HG03558 (cell line): ENCODE results near the gene UPB1.

Source experiments
- ATAC-seq: cut with Tn5 transposase; IDR thresholded peaks from one replicate; pipeline ENCODE4 v1.9.1; 2021; ENCODE audit warnings: moderate number of reproducible peaks; ENCODE audit not compliant: unreplicated experiment; ENCODE audit errors: extremely low read depth

UPB1 gene

DNA sequence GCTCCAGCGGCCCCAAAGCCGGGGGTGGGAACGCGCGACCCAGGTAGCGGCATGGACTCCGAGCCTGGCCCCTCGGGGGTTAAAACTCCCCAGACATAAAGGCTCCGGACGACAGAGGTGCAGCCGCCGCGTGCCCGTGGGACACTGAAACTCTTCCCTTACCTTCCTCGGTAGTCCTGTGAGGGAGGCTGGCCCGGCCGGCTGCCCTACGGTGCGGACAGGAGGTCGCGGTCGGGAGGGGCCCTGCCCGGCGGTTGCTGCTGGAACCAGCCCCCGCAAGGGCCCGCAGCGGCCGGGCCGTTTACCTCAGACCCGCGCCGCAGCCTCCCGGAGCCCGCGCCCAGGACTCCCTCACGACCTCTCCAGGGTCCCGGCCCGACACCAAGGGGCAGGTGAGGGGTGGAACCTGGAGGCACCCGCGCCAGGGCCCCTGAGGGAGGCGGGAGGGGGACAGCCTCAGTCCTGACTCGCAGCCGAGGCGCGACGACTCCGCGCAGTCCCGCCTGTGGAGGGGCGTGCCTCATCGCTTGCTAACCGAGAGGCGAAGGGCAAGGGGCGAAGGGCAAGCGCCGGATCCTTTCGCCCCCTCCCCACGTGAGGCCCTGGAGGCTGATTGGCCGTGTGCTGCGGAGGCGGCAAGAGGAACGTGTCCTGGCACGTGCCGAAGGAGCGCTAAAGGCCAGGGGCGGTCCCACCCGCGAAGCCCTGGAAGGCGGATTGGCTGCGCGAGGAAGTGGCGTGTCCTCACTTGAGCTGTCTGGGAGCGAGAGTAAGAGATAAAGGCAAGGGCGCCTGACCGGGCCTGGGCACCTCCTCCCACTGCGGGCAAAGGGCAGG lies at the start of gene UPB1:
Gene UPB1, plus strand, starts transcription at position 805 of the 837 bp plus-strand sequence. CDS start 72 bp downstream, outside the sequence.
- ATAC-seq = no peak

DNA sequence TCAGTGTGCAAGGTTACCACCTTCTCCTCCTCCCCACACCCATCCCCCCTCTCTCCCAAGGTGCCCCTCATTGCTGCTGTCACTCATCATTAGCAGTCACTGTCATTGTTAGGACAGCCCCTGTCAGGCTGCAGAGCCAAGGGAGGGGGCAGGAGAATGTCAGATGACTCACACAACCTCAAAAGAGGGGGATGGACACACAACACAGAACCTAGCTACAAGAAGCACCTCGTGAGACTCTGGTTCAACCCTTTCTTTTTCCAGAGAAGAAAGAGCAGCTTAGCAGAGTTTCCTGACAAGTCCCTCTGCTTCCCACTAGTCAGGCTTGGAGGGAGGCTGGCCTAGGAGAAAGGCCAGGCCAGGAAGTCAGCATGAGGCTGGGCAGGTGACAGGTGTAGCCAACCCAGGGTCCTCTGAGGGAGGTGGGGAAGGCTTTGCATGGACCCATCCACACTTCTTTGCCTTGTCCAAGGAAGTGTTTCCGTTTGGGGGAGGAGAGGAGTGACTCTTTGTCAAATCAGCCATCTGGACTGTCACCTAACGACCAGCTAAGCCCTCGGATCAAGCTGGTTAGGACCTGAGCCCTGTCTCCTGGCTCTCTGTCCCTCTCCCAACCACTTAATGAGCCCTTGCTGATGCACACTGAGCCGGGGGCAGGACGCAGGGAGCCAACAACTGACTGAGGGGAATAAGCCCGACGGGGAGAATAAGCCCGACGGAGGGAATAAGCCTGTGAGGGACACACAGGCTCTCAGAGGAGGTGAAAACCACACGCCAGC lies 49.5 kb upstream of the UPB1 start:
- ATAC-seq = no peak

DNA sequence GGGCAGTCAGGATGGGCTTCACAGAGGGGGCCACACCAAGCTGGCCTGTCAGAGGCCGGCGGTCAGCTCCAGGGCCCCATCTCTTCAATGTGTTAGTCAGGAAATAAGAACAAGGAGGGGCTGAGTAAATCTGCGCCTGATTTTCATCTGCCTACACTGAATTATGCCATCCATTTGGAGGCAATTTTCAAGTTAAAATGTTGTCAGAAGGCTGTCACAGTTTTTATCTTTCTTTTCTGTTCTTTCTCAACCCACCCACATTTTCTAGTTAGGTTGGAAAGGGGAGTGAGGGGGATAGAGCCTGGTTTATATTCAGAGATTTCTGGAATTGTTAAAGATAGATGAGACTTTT lies 48.9 kb upstream of the UPB1 start:
- ATAC-seq = no peak

DNA sequence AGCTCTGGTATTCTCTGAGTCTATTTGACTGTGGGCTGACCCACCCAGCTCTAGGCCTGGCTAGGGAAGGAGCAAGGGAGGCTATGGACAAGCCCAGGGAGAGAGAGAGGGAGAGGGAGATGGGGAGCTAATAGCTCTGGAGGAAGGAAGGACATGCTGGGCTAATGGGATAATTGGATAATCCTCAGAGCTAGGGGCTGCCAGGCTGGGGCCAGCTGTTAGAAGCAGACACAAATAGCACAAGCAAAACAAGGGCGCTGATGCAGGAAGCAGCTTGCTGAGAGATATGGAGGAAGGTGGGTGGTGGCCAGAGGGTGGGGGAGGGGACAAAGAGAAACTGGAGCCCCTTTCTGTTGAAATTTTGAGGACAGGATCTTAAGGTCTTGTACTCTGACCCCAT lies 44.5 kb upstream of the UPB1 start:
- ATAC-seq = no peak

DNA sequence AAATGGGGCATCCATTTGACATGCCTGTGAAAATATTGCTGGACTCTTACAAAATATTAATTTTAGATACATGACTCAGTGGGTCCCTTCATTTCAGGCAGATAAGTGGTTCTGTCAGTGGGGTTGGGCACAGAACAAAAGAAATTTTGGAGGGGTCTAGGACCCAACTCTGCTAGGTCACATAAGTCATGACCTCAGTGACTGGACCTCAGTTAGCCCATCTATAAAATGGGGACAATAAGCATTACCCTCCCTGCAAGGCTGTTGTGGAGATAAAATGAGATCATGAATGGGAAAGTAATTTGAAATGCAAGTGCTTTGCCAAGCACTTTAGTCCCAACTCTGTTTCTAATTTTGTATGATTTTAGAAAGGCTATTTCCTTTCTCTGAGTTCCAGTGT lies 44.0 kb upstream of the UPB1 start:
- ATAC-seq = no peak

DNA sequence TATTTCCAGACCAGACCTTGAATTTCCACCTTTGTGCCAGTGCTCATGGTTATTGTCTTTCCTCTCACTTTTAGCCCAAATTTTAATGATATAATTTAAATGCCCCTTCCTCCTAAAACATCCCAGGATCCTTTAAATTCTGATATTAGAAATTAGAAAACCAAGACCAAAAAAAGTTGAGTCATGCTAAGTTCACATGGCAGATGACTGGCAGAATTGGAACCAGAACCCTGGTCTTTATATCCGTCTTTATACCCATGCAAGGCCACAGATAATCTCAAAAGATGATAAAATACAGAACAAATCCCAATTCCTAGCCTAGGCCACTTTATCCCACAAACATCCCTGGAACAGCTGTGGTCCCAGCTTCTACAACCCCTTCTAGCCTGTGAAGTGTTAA lies 41.3 kb upstream of the UPB1 start:
- ATAC-seq = no peak

DNA sequence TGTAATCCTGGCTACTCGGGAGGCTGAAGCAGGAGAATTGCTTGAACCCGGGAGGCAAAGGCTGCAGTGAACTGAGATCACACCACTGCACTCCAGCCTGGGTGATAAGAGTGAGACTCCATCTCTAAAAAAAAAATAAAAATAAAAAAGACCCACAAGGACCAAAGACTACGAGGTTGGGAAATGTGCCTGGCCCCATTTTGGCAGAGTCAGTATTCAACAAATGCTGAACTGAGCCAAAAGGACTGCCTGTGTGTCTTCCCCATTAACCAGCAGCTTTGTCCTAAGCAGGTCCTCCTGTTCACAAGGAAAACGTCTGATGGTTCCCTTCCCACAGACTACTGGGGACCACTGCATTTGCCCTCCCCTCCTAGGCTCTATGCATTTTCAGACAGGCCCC lies 40.1 kb upstream of the UPB1 start:
- no peak for ATAC-seq

DNA sequence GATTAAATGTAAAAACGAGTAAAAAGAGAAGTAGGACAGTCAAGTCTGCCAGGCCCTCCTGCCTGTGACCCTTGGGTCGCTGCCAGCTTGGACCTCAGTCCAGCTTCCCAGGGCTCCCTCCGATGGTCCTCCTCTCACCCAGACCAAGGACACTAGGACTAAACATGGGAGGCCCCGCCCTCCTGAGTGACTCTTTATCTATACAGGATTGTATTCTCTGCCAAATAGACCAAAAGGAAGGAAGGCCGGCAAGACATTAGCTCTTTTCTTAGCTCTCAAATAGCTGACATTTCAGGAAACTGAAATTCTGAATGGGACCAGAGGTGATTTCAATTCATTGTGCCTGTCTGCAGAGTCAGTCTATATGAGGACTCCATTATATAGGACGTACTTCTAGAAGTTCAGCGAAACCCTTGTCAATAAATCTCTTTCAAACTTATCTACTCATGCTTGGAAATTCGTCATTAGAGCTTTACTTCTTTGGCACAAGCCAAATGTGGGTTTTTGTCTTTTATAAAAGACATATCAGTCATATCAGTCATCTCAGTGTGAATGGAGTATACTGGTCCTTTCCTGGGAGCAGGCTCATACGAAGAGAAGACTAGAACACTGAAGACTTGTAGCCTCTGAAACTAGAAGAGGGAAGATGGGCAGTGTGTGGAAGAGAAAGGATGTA lies 39.2 kb upstream of the UPB1 start:
- no peak for ATAC-seq

DNA sequence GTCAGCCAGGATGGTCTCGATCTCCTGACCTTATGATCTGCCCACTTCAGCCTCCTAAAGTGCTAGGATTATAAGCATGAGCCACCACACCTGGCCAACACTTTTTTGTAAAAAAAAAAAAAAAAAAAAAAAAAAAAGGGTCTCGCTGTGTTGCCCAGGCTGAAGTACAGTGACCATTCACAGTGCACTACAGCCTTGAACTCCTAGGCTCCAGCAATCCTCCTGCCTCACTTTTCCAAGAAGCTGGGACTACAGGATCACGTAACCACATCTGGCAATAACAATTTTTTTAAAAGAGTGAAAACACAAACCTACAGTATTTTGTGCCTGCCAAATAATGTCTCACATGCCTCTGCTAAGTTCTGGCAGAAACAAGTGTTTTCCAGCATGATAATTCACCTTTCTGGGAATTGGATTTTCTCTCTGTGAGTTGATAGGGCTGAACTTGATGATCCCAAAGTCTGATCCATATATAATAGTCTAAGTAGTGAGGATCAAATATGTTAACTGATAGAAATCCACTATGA lies 37.2 kb upstream of the UPB1 start:
- ATAC-seq = no peak

DNA sequence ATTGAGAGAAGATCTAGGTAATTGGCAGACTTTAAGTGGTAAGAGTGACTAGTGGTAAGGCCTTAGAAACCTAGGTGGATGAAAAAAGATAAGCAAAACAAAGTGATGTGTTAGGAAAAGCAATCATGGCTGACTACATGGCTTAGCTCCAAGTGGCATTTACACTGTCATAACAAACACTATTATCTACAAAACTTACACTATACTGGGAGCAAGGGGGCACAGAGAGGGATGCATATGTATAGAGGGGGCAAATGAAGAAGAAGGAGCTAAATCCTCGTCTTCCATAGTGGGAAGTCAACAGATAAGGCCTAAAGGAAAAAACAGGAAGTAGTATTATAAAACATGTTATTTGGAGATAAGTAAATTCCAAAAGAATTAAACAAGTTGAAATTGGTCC lies 35.2 kb upstream of the UPB1 start:
- ATAC-seq = no peak

DNA sequence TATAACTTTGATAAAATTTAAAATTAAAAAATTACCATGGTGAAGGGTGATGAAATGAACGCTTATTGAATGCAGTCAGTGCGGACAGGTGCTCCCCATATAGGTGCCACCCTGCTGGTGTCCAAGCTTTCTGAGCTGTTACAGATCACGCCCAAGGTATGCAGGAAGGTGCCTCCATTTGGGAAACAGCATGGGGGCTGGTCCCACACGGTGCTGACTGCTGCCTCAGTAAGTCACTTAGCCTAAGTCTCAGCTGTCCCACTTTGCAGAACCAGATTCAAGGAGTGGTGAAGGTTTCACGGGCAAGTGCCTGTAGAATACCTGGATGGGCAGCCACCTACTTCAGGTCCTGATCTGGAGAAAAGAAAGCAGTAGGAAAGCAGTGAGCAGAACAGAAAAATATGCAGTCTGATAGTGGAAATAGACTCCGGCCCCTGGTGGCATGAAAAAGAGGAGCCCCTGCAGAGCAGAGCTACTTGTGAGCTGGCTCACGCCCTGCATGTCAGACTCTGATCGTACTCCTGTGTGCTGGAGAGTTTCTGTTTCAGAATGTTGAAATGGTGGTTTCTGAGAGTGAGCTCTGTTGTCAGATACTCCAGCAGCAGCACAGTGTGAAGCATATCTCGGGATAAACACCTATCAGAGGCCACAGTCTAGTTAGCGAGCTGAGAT lies 34.6 kb upstream of the UPB1 start:
- no peak for ATAC-seq

DNA sequence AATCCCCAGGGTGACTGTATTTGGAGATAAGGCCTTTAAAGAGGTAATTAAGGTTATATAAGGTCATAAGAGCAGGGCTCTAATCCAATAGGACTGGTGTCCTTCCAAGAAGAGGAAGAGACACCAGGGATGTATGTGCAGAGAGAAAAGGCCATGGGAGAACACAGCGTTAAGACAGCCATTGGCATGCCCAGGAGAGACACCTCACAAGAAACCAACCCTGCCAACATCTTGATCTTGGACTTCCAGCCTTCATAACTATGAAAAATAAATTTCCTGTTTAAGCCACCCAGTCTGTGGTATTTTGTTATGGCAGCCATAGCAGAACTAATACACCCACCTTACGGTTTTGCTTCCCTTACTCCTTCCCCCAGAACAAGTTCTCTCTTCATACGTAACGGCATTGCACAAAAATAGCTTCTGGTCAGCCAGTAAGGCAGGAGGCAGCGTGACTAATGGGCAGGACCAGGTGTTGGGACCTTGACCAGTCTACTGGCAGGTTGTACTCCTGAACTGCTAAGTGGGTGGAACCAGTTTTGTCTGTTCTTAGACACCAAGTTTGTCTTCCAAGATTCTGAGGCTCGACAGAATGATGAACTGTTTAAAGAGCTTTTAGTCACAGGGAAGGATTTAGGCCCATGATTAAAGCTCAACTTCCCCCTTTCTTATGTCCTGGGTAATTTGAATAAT lies 31.9 kb upstream of the UPB1 start:
- ATAC-seq = no peak

DNA sequence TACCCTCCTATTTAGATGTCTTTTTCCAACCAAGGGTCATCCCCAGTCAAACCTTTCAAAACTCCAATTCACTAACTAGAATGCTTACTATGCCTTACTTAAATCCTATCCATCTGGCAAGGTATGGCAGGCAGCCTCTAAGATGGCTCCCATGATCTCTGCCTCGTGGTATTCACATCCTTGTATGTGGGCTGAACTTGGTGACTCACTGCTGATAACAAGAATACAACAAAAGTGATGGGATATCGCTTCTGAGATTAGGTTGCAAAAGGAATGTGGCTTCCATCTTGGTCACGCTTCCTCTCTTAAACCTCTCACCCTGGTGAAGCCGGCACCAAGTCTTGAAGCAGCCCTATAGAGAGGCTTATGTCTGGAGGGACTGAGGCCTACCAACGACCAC lies 29.6 kb upstream of the UPB1 start:
- ATAC-seq = no peak

DNA sequence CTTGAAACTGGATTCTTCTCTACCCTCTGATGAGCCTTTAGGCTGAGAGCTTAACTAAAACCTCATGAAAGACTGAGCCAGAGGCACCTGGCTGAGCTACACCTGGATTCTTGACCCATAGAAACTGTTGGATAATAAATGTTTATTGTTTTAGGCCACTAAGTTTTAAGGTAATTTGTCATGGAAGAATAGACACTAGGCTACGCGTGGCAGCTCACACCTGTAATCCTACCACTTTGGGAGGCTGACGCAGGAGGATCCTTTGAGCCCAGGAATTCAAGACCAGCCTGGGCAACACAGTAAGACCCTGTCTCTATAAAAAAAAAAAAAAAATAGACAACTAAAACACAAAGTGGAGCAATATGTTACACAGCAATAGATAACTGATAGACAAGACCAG lies 29.2 kb upstream of the UPB1 start:
- ATAC-seq = no peak

DNA sequence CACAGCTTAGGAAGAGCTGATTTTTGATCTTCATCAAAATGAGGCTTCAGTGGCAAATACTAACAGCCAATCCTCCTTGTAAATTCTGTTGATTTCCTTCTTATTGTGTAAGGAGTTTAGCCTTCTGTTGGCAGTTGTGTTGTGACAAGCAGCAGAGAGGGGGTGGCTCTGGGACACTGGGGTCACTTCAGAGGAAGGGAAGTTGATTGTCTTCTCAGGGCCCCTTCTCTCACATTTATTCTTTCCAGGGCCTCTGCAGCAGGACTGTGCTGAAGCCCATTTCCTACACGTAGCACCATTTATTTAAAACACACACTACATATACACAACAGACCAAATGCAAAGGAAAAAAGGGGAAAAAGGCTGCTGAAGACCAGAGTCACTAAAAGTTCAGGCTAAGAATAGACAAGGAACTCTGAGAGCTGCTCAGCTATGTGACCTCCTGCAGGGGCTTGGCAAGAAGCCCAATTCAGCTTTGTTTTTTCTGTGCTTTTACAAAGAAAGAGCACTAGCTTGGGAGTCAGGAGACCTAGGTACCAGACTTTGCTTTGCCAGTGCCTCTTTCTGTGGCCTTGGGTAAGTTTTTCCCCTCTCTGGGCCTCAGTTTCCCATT lies 28.3 kb upstream of the UPB1 start:
- ATAC-seq = no peak

DNA sequence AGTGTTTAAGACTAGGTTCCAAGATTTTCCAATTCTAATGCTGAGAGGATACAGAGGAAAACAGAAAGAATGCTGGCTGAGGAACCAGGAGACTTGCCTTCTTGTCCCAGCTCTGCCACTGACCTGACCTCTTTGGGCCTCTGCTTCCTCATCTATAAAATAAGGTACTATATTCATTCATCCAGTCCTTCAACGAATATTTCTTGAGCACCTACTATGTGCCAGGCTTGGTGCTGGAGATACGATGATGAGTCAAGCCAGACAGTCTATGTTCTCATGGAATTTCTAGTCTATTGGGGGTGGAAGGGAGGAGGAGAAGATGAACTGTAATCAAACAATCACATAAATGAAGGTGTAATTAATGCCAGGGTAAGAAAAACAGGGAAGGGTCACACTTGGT lies 27.8 kb upstream of the UPB1 start:
- ATAC-seq = no peak

DNA sequence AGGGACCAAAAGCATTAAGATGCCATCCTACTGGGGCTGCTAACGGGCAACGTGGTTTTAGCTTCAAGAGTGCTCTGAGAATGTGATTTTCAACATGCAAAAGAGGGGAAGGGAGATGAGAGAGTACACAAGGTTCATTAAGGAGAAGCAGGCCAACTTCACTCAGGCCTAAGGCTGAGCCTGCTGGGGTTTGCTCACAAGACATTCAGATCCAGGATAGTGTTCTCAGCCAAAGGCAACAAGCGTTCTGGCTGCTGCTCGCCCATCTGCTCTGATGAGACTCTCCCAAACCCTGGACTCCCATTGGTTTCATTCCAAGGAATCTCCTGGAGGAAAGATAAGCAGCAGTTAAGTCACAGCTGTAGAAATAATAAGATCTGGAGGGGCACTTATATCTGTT lies 23.6 kb upstream of the UPB1 start:
- ATAC-seq = no peak

DNA sequence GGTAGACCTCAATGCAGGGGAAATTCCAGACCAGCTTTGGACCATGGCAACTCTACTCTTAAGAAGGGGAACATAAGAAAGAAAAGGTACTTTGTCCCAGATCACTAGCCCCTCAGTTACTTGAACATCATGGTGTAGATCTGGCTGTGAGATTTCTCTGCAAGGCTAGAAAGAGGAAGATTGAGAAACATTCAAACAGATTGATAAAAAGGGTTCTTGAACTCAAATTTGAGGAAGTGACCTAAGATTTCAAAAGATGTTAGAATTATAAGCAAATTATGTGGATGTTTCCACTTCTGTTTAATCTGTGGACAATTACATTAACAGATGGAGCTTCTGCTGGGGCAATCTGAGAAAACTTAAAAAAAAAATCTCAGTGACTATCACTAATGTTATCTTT lies 21.8 kb upstream of the UPB1 start:
- no peak for ATAC-seq

DNA sequence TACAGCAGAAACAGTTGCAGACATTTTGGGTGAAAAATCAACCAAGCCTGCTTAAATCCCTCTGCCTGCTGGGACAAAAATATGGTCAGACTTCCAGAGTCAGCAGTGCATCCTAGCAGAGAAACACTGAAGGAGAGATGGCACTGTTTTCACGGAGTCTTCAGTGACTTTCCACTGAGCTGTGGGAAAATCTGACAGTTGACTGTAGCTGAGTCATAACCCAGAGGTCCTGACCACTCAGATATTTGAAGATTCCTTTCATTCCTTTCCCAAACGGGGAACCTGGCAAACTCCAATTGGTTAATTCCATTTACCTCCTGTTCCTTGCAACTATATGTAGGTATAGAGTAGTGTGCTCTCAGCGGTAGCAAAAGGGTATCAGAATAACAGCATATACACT lies 20.9 kb upstream of the UPB1 start:
- ATAC-seq = no peak
